SKM-1 (cell line): ENCODE results near the gene CDK8.
"Not testable (repeated sequence)": the region's sequence is repeated elsewhere in the genome, so short reads cannot be mapped to it uniquely, and the experiment has no call there.

ENCODE experiments used
- DNase-seq: peaks from one replicate; lab custom pipeline; 2025; ENCODE audit not compliant: unreplicated experiment; lab: John Stamatoyannopoulos, UW

The CDK8 gene

GRCh38 chr13:26310470-26310869 is 56.5 kb downstream of the CDK8 start:
- DNase-seq, result no peak

GRCh38 chr13:26312019-26312418 is 58.1 kb downstream of the CDK8 start:
- DNase-seq, result not testable (repeated sequence)

- not testable (repeated sequence) for DNase-seq
Observed at GRCh38 chr13:26316095-26316494, 62.2 kb downstream of the CDK8 start.

- DNase-seq, result no peak
Observed at GRCh38 chr13:26320766-26321165, 66.8 kb downstream of the CDK8 start.

- DNase-seq, result no peak
Observed at GRCh38 chr13:26323127-26323526, 69.2 kb downstream of the CDK8 start.

GRCh38 chr13:26323764-26324163 is 69.8 kb downstream of the CDK8 start:
- no peak for DNase-seq

GRCh38 chr13:26324294-26324693 is 70.4 kb downstream of the CDK8 start:
- no peak for DNase-seq

GRCh38 chr13:26324867-26325266 is 70.9 kb downstream of the CDK8 start:
- no peak for DNase-seq

GRCh38 chr13:26325876-26326275 is 71.9 kb downstream of the CDK8 start:
- no peak for DNase-seq

- DNase-seq, result no peak
Observed at GRCh38 chr13:26326562-26326961, 72.6 kb downstream of the CDK8 start.

GRCh38 chr13:26327940-26328725 is 74.2 kb downstream of the CDK8 start:
- DNase-seq, result no peak

- no peak for DNase-seq
Observed at GRCh38 chr13:26335158-26335557, 81.2 kb downstream of the CDK8 start.

GRCh38 chr13:26340807-26341206 is 86.9 kb downstream of the CDK8 start:
- DNase-seq, result no peak

GRCh38 chr13:26342898-26343297 is 89.0 kb downstream of the CDK8 start:
- DNase-seq, result no peak

GRCh38 chr13:26343816-26344215 is 89.9 kb downstream of the CDK8 start:
- no peak for DNase-seq

- DNase-seq, result no peak
Observed at GRCh38 chr13:26344980-26345379, 91.1 kb downstream of the CDK8 start.

GRCh38 chr13:26348966-26349365 is 95.0 kb downstream of the CDK8 start:
- DNase-seq, result no peak

GRCh38 chr13:26362261-26362660 is 108.3 kb downstream of the CDK8 start:
- DNase-seq, result no peak

GRCh38 chr13:26370553-26370952 is 116.6 kb downstream of the CDK8 start:
- DNase-seq, result no peak

- no peak for DNase-seq
Observed at GRCh38 chr13:26372747-26373146, 118.8 kb downstream of the CDK8 start.

GRCh38 chr13:26376430-26376829 is 122.5 kb downstream of the CDK8 start:
- no peak for DNase-seq

- DNase-seq, result no peak
Observed at GRCh38 chr13:26377038-26377437, 123.1 kb downstream of the CDK8 start.

- DNase-seq, result no peak
Observed at GRCh38 chr13:26378116-26378515, 124.2 kb downstream of the CDK8 start.
